BLaER1 treated with 17β-estradiol and CSF1 and Interleukin-3, amounts not matched to agents 10 nM and 100 nM (cell line): ENCODE measurements around the gene AGGF1.

ENCODE experiments used
- H3K27ac ChIP-seq, 11 experiments: shearing (Covaris generic); formaldehyde crosslinking; 2 replicates each; pipeline ENCODE4 v1.8.1; 2022
- H3K27me3 ChIP-seq, 11 experiments: shearing (Covaris generic); formaldehyde crosslinking; 2 replicates each; pipeline ENCODE4 v1.8.1; 2022
- H3K36me3 ChIP-seq, 11 experiments: shearing (Covaris generic); formaldehyde crosslinking; 2 replicates each; pipeline ENCODE4 v1.8.1; 2022
- H3K4me1 ChIP-seq, 10 experiments: shearing (Covaris generic); formaldehyde crosslinking; 2 replicates each; pipeline ENCODE4 v1.8.1; 2022
- H3K4me2 ChIP-seq, 11 experiments: shearing (Covaris generic); formaldehyde crosslinking; 2 replicates each; pipeline ENCODE4 v1.8.1; 2022
- H3K4me3 ChIP-seq, 10 experiments: shearing (Covaris generic); formaldehyde crosslinking; 2 replicates each; pipeline ENCODE4 v1.8.1; 2022
- H3K9ac ChIP-seq, 11 experiments: shearing (Covaris generic); formaldehyde crosslinking; 2 replicates each; pipeline ENCODE4 v1.8.1; 2022
- H3K9me3 ChIP-seq, 11 experiments: shearing (Covaris generic); formaldehyde crosslinking; replicated peaks in 1 of 11; 2 replicates each; pipeline ENCODE4 v1.8.1; 2022
- H4K20me1 ChIP-seq, 11 experiments: shearing (Covaris generic); formaldehyde crosslinking; 2 replicates each; pipeline ENCODE4 v1.8.1; 2022
- Cebpa-rat ChIP-seq, 11 experiments: shearing (Covaris generic); IDR thresholded peaks; 2 replicates each; pipeline ENCODE4 v1.8.1; 2022

Gene AGGF1

GRCh38 chr5:77016962-77017361, 13.2 kb upstream of the AGGF1 start:
- Histone ChIP-seq H3K9me3 (no peaks in the 10 kb centered on the region; a peak in 1 of 22 replicates), H3K36me3 (no peaks in the 10 kb centered on the region)
- no peak for TF ChIP-seq Cebpa-rat (IDR thresholded peaks at IDR 0.05)

GRCh38 chr5:77017668-77018067, 12.5 kb upstream of the AGGF1 start:
- Histone ChIP-seq H3K4me3 (no peak overlapping the region), H3K36me3 (no peaks in the 10 kb centered on the region), H3K4me2 (no peak overlapping the region), H3K27ac (no peak overlapping the region), H3K4me1 (no peaks in the 10 kb centered on the region), H3K9ac (no peak overlapping the region), H3K27me3 (no peaks in the 10 kb centered on the region), H4K20me1 (no peaks in the 10 kb centered on the region), H3K9me3 (peaks cover 0 to 7% (median 5%) of the 10 kb centered on the region in 11 experiments; a peak in 9 of 22 replicates)
- TF ChIP-seq Cebpa-rat (IDR thresholded peaks at IDR 0.05): no peak

More at GRCh38 chr5:77016962-77017361, 13.2 kb upstream of the AGGF1 start:
- Histone ChIP-seq H3K27me3 (no peaks in the 10 kb centered on the region), H3K27ac (no peak overlapping the region), H3K9ac (no peak overlapping the region), H3K4me3 (no peak overlapping the region), H3K4me2 (no peak overlapping the region), H3K4me1 (no peaks in the 10 kb centered on the region), H4K20me1 (no peaks in the 10 kb centered on the region)

- Histone ChIP-seq H4K20me1 (no peaks in the 10 kb centered on the region), H3K9ac (no peak overlapping the region), H3K36me3 (no peaks in the 10 kb centered on the region), H3K27ac (no peak overlapping the region), H3K4me1 (peaks cover 0 to 15% (median 0%) of the 10 kb centered on the region in 10 experiments; a peak in 8 of 20 replicates), H3K4me3 (no peak overlapping the region), H3K9me3 (peaks cover 1 to 17% (median 13%) of the 10 kb centered on the region in 11 experiments; a peak in 20 of 22 replicates), H3K4me2 (no peak overlapping the region), H3K27me3 (no peaks in the 10 kb centered on the region)
- TF ChIP-seq Cebpa-rat (IDR thresholded peaks at IDR 0.05): no peak
Measured at GRCh38 chr5:77022511-77023417, 7.4 kb upstream of the AGGF1 start.

- no peak for TF ChIP-seq Cebpa-rat (IDR thresholded peaks at IDR 0.05)
- Histone ChIP-seq H3K4me2 (peak overlapping the region in 3 of 11 experiments; percentile 50 to 79 (median 70); a peak in 6 of 22 replicates), H3K9ac (no peak overlapping the region), H4K20me1 (no peaks in the 10 kb centered on the region), H3K36me3 (peaks cover 0 to 11% (median 0%) of the 10 kb centered on the region in 11 experiments; a peak in 4 of 22 replicates), H3K27ac (no peak overlapping the region), H3K9me3 (peaks cover 18 to 34% (median 31%) of the 10 kb centered on the region in 11 experiments), H3K27me3 (no peaks in the 10 kb centered on the region), H3K4me1 (peaks cover 0 to 15% (median 0%) of the 10 kb centered on the region in 10 experiments; a peak in 8 of 20 replicates), H3K4me3 (no peak overlapping the region)
Measured at GRCh38 chr5:77024490-77024889, 5.7 kb upstream of the AGGF1 start.

GRCh38 chr5:77028631-77029375, 1.4 kb upstream of the AGGF1 start:
- H3K9ac ChIP-seq: no peak overlapping the region
- H4K20me1 ChIP-seq: peaks cover 0 to 11% (median 0%) of the 10 kb centered on the region in 11 experiments; a peak in 5 of 22 replicates
- no peaks in the 10 kb centered on the region for H3K27me3 ChIP-seq
- peaks cover 11 to 40% (median 19%) of the 10 kb centered on the region in 10 experiments for H3K4me1 ChIP-seq
- no peak overlapping the region for H3K4me2 ChIP-seq
- peak overlapping the region in 9 of 10 experiments; percentile 87 to 98 (median 94); a peak in 11 of 20 replicates for H3K4me3 ChIP-seq
- no peak overlapping the region for H3K27ac ChIP-seq
- H3K9me3 ChIP-seq: peaks cover 23 to 31% (median 29%) of the 10 kb centered on the region in 11 experiments
- TF ChIP-seq Cebpa-rat (IDR thresholded peaks at IDR 0.05): no peak
- H3K36me3 ChIP-seq: peaks cover 0 to 18% (median 8%) of the 10 kb centered on the region in 11 experiments; a peak in 5 of 22 replicates

- Histone ChIP-seq H3K27me3 (no peaks in the 10 kb centered on the region), H3K4me3 (peak overlapping the region; percentile 79 to 98 (median 93)), H3K4me1 (peaks cover 11 to 34% (median 18%) of the 10 kb centered on the region in 10 experiments), H3K4me2 (peak overlapping the region; percentile 83 to 97 (median 95)), H4K20me1 (peaks cover 0 to 16% (median 0%) of the 10 kb centered on the region in 11 experiments; a peak in 6 of 22 replicates), H3K27ac (peak overlapping the region in 9 of 11 experiments; percentile 94 to 98 (median 96); a peak in 10 of 22 replicates), H3K9me3 (peaks cover 23 to 31% (median 29%) of the 10 kb centered on the region in 11 experiments), H3K36me3 (peaks cover 3 to 19% (median 10%) of the 10 kb centered on the region in 11 experiments; a peak in 15 of 22 replicates), H3K9ac (peak overlapping the region in 3 of 11 experiments; percentile 96 to 97 (median 96); a peak in 4 of 22 replicates)
- no peak for TF ChIP-seq Cebpa-rat (IDR thresholded peaks at IDR 0.05)
Measured at GRCh38 chr5:77029376-77029885, 773 bp upstream of the AGGF1 start.

- TF ChIP-seq Cebpa-rat (IDR thresholded peaks at IDR 0.05): no peak
- peak overlapping the region; percentile 83 to 97 (median 95) for H3K4me2 ChIP-seq
- no peak overlapping the region for H3K9ac ChIP-seq
- peak overlapping the region in 1 of 11 experiments; percentile 98; a peak in 2 of 22 replicates for H3K27ac ChIP-seq
- H3K4me1 ChIP-seq: peaks cover 11 to 28% (median 16%) of the 10 kb centered on the region in 10 experiments
- H4K20me1 ChIP-seq: peaks cover 0 to 20% (median 0%) of the 10 kb centered on the region in 11 experiments; a peak in 6 of 22 replicates
- H3K27me3 ChIP-seq: no peaks in the 10 kb centered on the region
- peak overlapping the region in 9 of 10 experiments; percentile 79 to 98 (median 92); a peak in 13 of 20 replicates for H3K4me3 ChIP-seq
- H3K36me3 ChIP-seq: peaks cover 26 to 43% (median 34%) of the 10 kb centered on the region in 11 experiments; a peak in 21 of 22 replicates
- H3K9me3 ChIP-seq: peaks cover 23 to 31% (median 29%) of the 10 kb centered on the region in 11 experiments
Measured at GRCh38 chr5:77031891-77032290, 1.7 kb downstream of the AGGF1 start.

- Histone ChIP-seq H3K4me2 (peak overlapping the region in 4 of 11 experiments; percentile 92 to 97 (median 95); a peak in 5 of 22 replicates), H3K9ac (peak overlapping the region in 1 of 11 experiments; percentile 32; a peak in 1 of 22 replicates), H3K4me1 (peaks cover 11 to 28% (median 16%) of the 10 kb centered on the region in 10 experiments), H4K20me1 (peaks cover 0 to 20% (median 0%) of the 10 kb centered on the region in 11 experiments; a peak in 6 of 22 replicates), H3K27ac (no peak overlapping the region), H3K4me3 (no peak overlapping the region), H3K27me3 (no peaks in the 10 kb centered on the region), H3K36me3 (peaks cover 31 to 48% (median 41%) of the 10 kb centered on the region in 11 experiments), H3K9me3 (peaks cover 21 to 24% (median 23%) of the 10 kb centered on the region in 11 experiments)
- no peak for TF ChIP-seq Cebpa-rat (IDR thresholded peaks at IDR 0.05)
Measured at GRCh38 chr5:77032635-77033034, 2.4 kb downstream of the AGGF1 start.
